ENCODE results near the gene PCNX3. TPM values are rescaled to one million over a fixed set of nuclear protein-coding genes. Genes with fewer than 3 reads are reported as not detected.

The PCNX3 gene
- total and polyA plus RNA-seq, 7 experiments from 2014 or later = 2.2 to 64.9 (median 54.9) TPM

GRCh38 chr11:65645710-65646109 lies 30.1 kb downstream of the PCNX3 start:
- Mint-ChIP-seq H3K27me3 (no peaks in the 10 kb centered on the region), H3K9me3 (peaks cover 0 to 2% (median 0%) of the 10 kb centered on the region in 11 donors), H3K36me3 (peaks cover 0 to 29% (median 10%) of the 10 kb centered on the region in 5 donors), H3K27ac (peak overlapping the region in 5 of 9 donors; percentile 16 to 76 (median 38)), H3K4me1 (peaks cover 12 to 36% (median 31%) of the 10 kb centered on the region in 7 donors), H3K4me3 (peak overlapping the region in 2 of 10 donors; percentile 52 to 53)
- Histone ChIP-seq H3K9me3 (ENCODE audit: control insufficient read depth in 2 of 3, low read length in 3 of 3) (no peaks in the 10 kb centered on the region), H3K36me3 (ENCODE audit: control insufficient read depth in 2 of 3, insufficient read depth in 3 of 3, low read length in 3 of 3) (peaks cover 27 to 91% (median 38%) of the 10 kb centered on the region in 3 experiments), H3K27ac (ENCODE audit: low read depth, low read length) (no peak overlapping the region), H3K4me1 (ENCODE audit: control insufficient read depth in 2 of 2, insufficient read depth in 2 of 2, low read length in 2 of 2) (peaks cover 26 to 33% of the 10 kb centered on the region in 2 donors), H3K27me3 (ENCODE audit: control insufficient read depth in 2 of 2, insufficient read depth in 2 of 2, low read length in 2 of 2) (no peaks in the 10 kb centered on the region), H3K4me3 (ENCODE audit: low read length) (no peak overlapping the region)
- POLR2A ChIA-PET = interaction anchor here (1.0 to 1.1 kb wide), 2 partner anchors 9 to 66 kb away, joined by 3 to 7 read pairs; no protein-coding TSS in a partner anchor
- intact Hi-C loops (cut with micrococcal nuclease) = no loop called here
- ATAC-seq = no peak
- no peak for DNase-seq
- CTCF ChIA-PET = no interaction called here

GRCh38 chr11:65646288-65646957 lies 30.8 kb downstream of the PCNX3 start:
- Mint-ChIP-seq H3K9me3 (peaks cover 0 to 2% (median 0%) of the 10 kb centered on the region in 11 donors), H3K27me3 (no peaks in the 10 kb centered on the region), H3K36me3 (peaks cover 0 to 32% (median 10%) of the 10 kb centered on the region in 5 donors), H3K4me3 (no peak overlapping the region), H3K27ac (peak overlapping the region in 1 of 9 donors; percentile 65), H3K4me1 (peaks cover 19 to 37% (median 30%) of the 10 kb centered on the region in 7 donors)
- no peak overlapping the region for H3K4me3 ChIP-seq (ENCODE audit: low read length)
- ChIA-PET CTCF (no interaction called here), POLR2A (interaction anchor here (1.0 kb wide), 1 partner anchor 65 kb away, joined by 3 read pairs; no protein-coding TSS in a partner anchor)
- no peak for DNase-seq
- no peak for ATAC-seq
- no peaks in the 10 kb centered on the region for H3K9me3 ChIP-seq (ENCODE audit: control insufficient read depth in 2 of 3, low read length in 3 of 3)
- no peak overlapping the region for H3K27ac ChIP-seq (ENCODE audit: low read depth, low read length)
- H3K27me3 ChIP-seq (ENCODE audit: control insufficient read depth in 2 of 2, insufficient read depth in 2 of 2, low read length in 2 of 2) = no peaks in the 10 kb centered on the region
- H3K4me1 ChIP-seq (ENCODE audit: control insufficient read depth in 2 of 2, insufficient read depth in 2 of 2, low read length in 2 of 2) = peaks cover 23 to 28% of the 10 kb centered on the region in 2 donors
- intact Hi-C loops (cut with micrococcal nuclease) = no loop called here
- H3K36me3 ChIP-seq (ENCODE audit: control insufficient read depth in 2 of 3, insufficient read depth in 3 of 3, low read length in 3 of 3) = peaks cover 27 to 91% (median 38%) of the 10 kb centered on the region in 3 experiments

- no peak overlapping the region for H3K4me3 ChIP-seq (ENCODE audit: low read length)
- Mint-ChIP-seq H3K27me3 (no peaks in the 10 kb centered on the region), H3K27ac (peak overlapping the region in 1 of 9 donors; percentile 57), H3K36me3 (peaks cover 0 to 32% (median 10%) of the 10 kb centered on the region in 5 donors), H3K4me3 (no peak overlapping the region), H3K9me3 (peaks cover 0 to 4% (median 0%) of the 10 kb centered on the region in 11 donors), H3K4me1 (peaks cover 26 to 37% (median 30%) of the 10 kb centered on the region in 7 donors)
- peaks cover 23 to 28% of the 10 kb centered on the region in 2 donors for H3K4me1 ChIP-seq (ENCODE audit: control insufficient read depth in 2 of 2, insufficient read depth in 2 of 2, low read length in 2 of 2)
- ATAC-seq = no peak
- ChIA-PET CTCF (no interaction called here), POLR2A (no interaction called here)
- no peaks in the 10 kb centered on the region for H3K9me3 ChIP-seq (ENCODE audit: control insufficient read depth in 2 of 3, low read length in 3 of 3)
- no peak for DNase-seq
- H3K27me3 ChIP-seq (ENCODE audit: control insufficient read depth in 2 of 2, insufficient read depth in 2 of 2, low read length in 2 of 2) = no peaks in the 10 kb centered on the region
- H3K27ac ChIP-seq (ENCODE audit: low read depth, low read length) = no peak overlapping the region
- intact Hi-C loops (cut with micrococcal nuclease) = no loop called here
- H3K36me3 ChIP-seq (ENCODE audit: control insufficient read depth in 2 of 3, insufficient read depth in 3 of 3, low read length in 3 of 3) = peaks cover 27 to 88% (median 38%) of the 10 kb centered on the region in 3 experiments
Measured at GRCh38 chr11:65646958-65647701, 31.6 kb downstream of the PCNX3 start.

GRCh38 chr11:65648997-65649493 lies 33.5 kb downstream of the PCNX3 start:
- Mint-ChIP-seq H3K4me3 (no peak overlapping the region), H3K27me3 (no peaks in the 10 kb centered on the region), H3K27ac (peak overlapping the region in 3 of 9 donors; percentile 10 to 75 (median 17)), H3K4me1 (peaks cover 31 to 43% (median 35%) of the 10 kb centered on the region in 7 donors), H3K9me3 (peaks cover 0 to 9% (median 0%) of the 10 kb centered on the region in 11 donors), H3K36me3 (peaks cover 0 to 23% (median 10%) of the 10 kb centered on the region in 5 donors)
- Histone ChIP-seq H3K27ac (ENCODE audit: low read depth, low read length) (no peak overlapping the region), H3K4me1 (ENCODE audit: control insufficient read depth in 2 of 2, insufficient read depth in 2 of 2, low read length in 2 of 2) (peaks cover 23 to 26% of the 10 kb centered on the region in 2 donors), H3K27me3 (ENCODE audit: control insufficient read depth in 2 of 2, insufficient read depth in 2 of 2, low read length in 2 of 2) (no peaks in the 10 kb centered on the region), H3K36me3 (ENCODE audit: control insufficient read depth in 2 of 3, insufficient read depth in 3 of 3, low read length in 3 of 3) (peaks cover 29 to 72% (median 32%) of the 10 kb centered on the region in 3 experiments), H3K4me3 (ENCODE audit: low read length) (no peak overlapping the region), H3K9me3 (ENCODE audit: control insufficient read depth in 2 of 3, low read length in 3 of 3) (no peaks in the 10 kb centered on the region)
- no peak for ATAC-seq
- ChIA-PET POLR2A (interaction anchor here (0.9 to 11.6 kb wide), 4 partner anchors 9 to 63 kb away, joined by 3 to 227 read pairs (median 46); partner anchors contain the start of genes KAT5, RELA and SIPA1), CTCF (interaction anchor here (0.6 to 0.8 kb wide), 3 partner anchors 9 to 485 kb away, joined by 3 to 4 read pairs (median 3); no protein-coding TSS in a partner anchor)
- intact Hi-C loops (cut with micrococcal nuclease) = no loop called here
- DNase-seq = no peak

- peaks cover 25 to 72% (median 29%) of the 10 kb centered on the region in 3 experiments for H3K36me3 ChIP-seq (ENCODE audit: control insufficient read depth in 2 of 3, insufficient read depth in 3 of 3, low read length in 3 of 3)
- ATAC-seq (no peak), DNase-seq (no peak)
- ChIA-PET CTCF (interaction anchor here (0.6 to 0.8 kb wide), 2 partner anchors 10 to 486 kb away, joined by 3 to 4 read pairs; no protein-coding TSS in a partner anchor), POLR2A (interaction anchor here (0.9 to 11.6 kb wide), 3 partner anchors 10 to 33 kb away, joined by 3 to 227 read pairs (median 88); partner anchors contain the start of genes RELA and SIPA1)
- Mint-ChIP-seq H3K36me3 (peaks cover 0 to 25% (median 11%) of the 10 kb centered on the region in 5 donors), H3K4me1 (peaks cover 30 to 40% (median 32%) of the 10 kb centered on the region in 7 donors), H3K27ac (peak overlapping the region in 3 of 9 donors; percentile 38 to 59 (median 52)), H3K27me3 (no peaks in the 10 kb centered on the region), H3K4me3 (no peak overlapping the region), H3K9me3 (peaks cover 0 to 9% (median 0%) of the 10 kb centered on the region in 11 donors)
- no peak overlapping the region for H3K27ac ChIP-seq (ENCODE audit: low read depth, low read length)
- peaks cover 25% of the 10 kb centered on the region in 2 donors for H3K4me1 ChIP-seq (ENCODE audit: control insufficient read depth in 2 of 2, insufficient read depth in 2 of 2, low read length in 2 of 2)
- no peaks in the 10 kb centered on the region for H3K9me3 ChIP-seq (ENCODE audit: control insufficient read depth in 2 of 3, low read length in 3 of 3)
- no peaks in the 10 kb centered on the region for H3K27me3 ChIP-seq (ENCODE audit: control insufficient read depth in 2 of 2, insufficient read depth in 2 of 2, low read length in 2 of 2)
- H3K4me3 ChIP-seq (ENCODE audit: low read length) = no peak overlapping the region
- intact Hi-C loops (cut with micrococcal nuclease) = loop anchor here in 1 of 2 donors (5.0 kb wide), 2 partner anchors 182 to 402 kb away; partner anchors contain the start of genes SF3B2 and SNX32
Measured at GRCh38 chr11:65649656-65650546, 34.3 kb downstream of the PCNX3 start.
